Mesodermal cell (in vitro differentiated cells): ENCODE measurements around the gene PRKCA.
A peak's percentile ranks its signal among the peaks of the same experiment; 100 is the strongest.

Experiments used
- H3K27ac ChIP-seq: 2 replicates; pipeline ENCODE4 v1.7.0; 2013; ENCODE audit warnings: mild to moderate bottlenecking, low read depth, low read length, moderate library complexity; ENCODE audit not compliant: severe bottlenecking
- H3K36me3 ChIP-seq: 2 replicates; pipeline ENCODE4 v1.7.1; 2013; ENCODE audit warnings: mild to moderate bottlenecking, low read length, moderate library complexity; ENCODE audit not compliant: control insufficient read depth, insufficient read depth
- H3K4me1 ChIP-seq: one replicate; pipeline ENCODE4 v1.7.1; 2013; ENCODE audit warnings: mild to moderate bottlenecking, low read length; ENCODE audit not compliant: insufficient read depth, control insufficient read depth, poor library complexity, severe bottlenecking
- H3K4me3 ChIP-seq: 2 replicates; pipeline ENCODE4 v1.7.0; 2013; ENCODE audit warnings: low read length, control low read depth, mild to moderate bottlenecking; ENCODE audit not compliant: insufficient read depth, poor library complexity, severe bottlenecking; ENCODE audit errors: extremely low read depth
- H3K9me3 ChIP-seq: 2 replicates; pipeline ENCODE4 v1.7.1; 2013; ENCODE audit warnings: mild to moderate bottlenecking, low read length, moderate library complexity; ENCODE audit not compliant: control insufficient read depth
- WGBS, 2 experiments: methylation state at CpG; one replicate each; pipeline ENCODE4 v1.1.5; 2013; ENCODE audit warnings: missing lambda C conversion rate in 2 of 2; ENCODE audit not compliant: insufficient coverage in 2 of 2; 5-methylcytosine and 5-hydroxymethylcytosine counted together

The PRKCA gene

GRCh38 chr17:66686601-66687000 lies 384.2 kb downstream of the PRKCA start:
- H3K36me3 ChIP-seq = peaks cover 15% of the 10 kb centered on the region
- no peak overlapping the region for H3K27ac ChIP-seq
- H3K4me3 ChIP-seq = no peak overlapping the region
- peaks cover 3% of the 10 kb centered on the region for H3K4me1 ChIP-seq
- H3K9me3 ChIP-seq = no peaks in the 10 kb centered on the region
- 89 to 97% methylated on average over 4 to 6 of the region's 6 CpGs for WGBS, 2 experiments

- WGBS, 2 experiments = 100% methylated on average over 1 of the region's 3 CpGs; no CpG with 5 or more reads in 1 of the 2 experiments
Measured at GRCh38 chr17:66687570-66688284, 385.3 kb downstream of the PRKCA start.

GRCh38 chr17:66689221-66689620 lies 386.8 kb downstream of the PRKCA start:
- 44 to 95% methylated on average over 1 to 2 of the region's 2 CpGs for WGBS, 2 experiments
- H3K9me3 ChIP-seq = no peaks in the 10 kb centered on the region

More at GRCh38 chr17:66687570-66688284, 385.3 kb downstream of the PRKCA start:
- Histone ChIP-seq H3K9me3 (no peaks in the 10 kb centered on the region), H3K36me3 (peaks cover 15% of the 10 kb centered on the region), H3K27ac (no peak overlapping the region), H3K4me3 (no peak overlapping the region), H3K4me1 (peaks cover 7% of the 10 kb centered on the region)

GRCh38 chr17:66690166-66690565 lies 387.8 kb downstream of the PRKCA start:
- peaks cover 7% of the 10 kb centered on the region for H3K4me1 ChIP-seq
- H3K36me3 ChIP-seq = peaks cover 15% of the 10 kb centered on the region
- H3K27ac ChIP-seq = no peak overlapping the region
- WGBS, 2 experiments = 93 to 97% methylated on average over 3 to 5 of the region's 7 CpGs
- H3K4me3 ChIP-seq = no peak overlapping the region
- no peaks in the 10 kb centered on the region for H3K9me3 ChIP-seq

More at GRCh38 chr17:66689221-66689620, 386.8 kb downstream of the PRKCA start:
- Histone ChIP-seq H3K36me3 (peaks cover 15% of the 10 kb centered on the region), H3K27ac (peak overlapping the region; percentile 63), H3K4me3 (no peak overlapping the region), H3K4me1 (peaks cover 7% of the 10 kb centered on the region)

GRCh38 chr17:66691644-66692420 lies 389.4 kb downstream of the PRKCA start:
- Histone ChIP-seq H3K27ac (peak overlapping the region; percentile 60), H3K9me3 (no peaks in the 10 kb centered on the region), H3K4me3 (no peak overlapping the region), H3K36me3 (peaks cover 15% of the 10 kb centered on the region), H3K4me1 (peaks cover 7% of the 10 kb centered on the region)
- 77 to 78% methylated on average over 11 to 12 of the region's 12 CpGs for WGBS, 2 experiments

GRCh38 chr17:66692421-66692690 lies 389.9 kb downstream of the PRKCA start:
- H3K9me3 ChIP-seq = no peaks in the 10 kb centered on the region
- H3K27ac ChIP-seq = no peak overlapping the region
- WGBS, 2 experiments = 94 to 100% methylated on average over 3 of the region's 3 CpGs
- peaks cover 7% of the 10 kb centered on the region for H3K4me1 ChIP-seq
- no peak overlapping the region for H3K4me3 ChIP-seq
- H3K36me3 ChIP-seq = peaks cover 14% of the 10 kb centered on the region

- H3K36me3 ChIP-seq = peaks cover 9% of the 10 kb centered on the region
- no peaks in the 10 kb centered on the region for H3K9me3 ChIP-seq
- WGBS, 2 experiments = 100% methylated on average over 1 to 2 of the region's 5 CpGs
- no peak overlapping the region for H3K27ac ChIP-seq
- no peak overlapping the region for H3K4me3 ChIP-seq
- peaks cover 7% of the 10 kb centered on the region for H3K4me1 ChIP-seq
Measured at GRCh38 chr17:66695098-66695497, 392.7 kb downstream of the PRKCA start.

- Histone ChIP-seq H3K9me3 (no peaks in the 10 kb centered on the region), H3K4me3 (no peak overlapping the region), H3K4me1 (no peaks in the 10 kb centered on the region), H3K27ac (no peak overlapping the region), H3K36me3 (peaks cover 9% of the 10 kb centered on the region)
Measured at GRCh38 chr17:66698270-66698669, 395.9 kb downstream of the PRKCA start.

- Histone ChIP-seq H3K4me1 (no peaks in the 10 kb centered on the region), H3K4me3 (no peak overlapping the region), H3K9me3 (no peaks in the 10 kb centered on the region), H3K36me3 (peaks cover 9% of the 10 kb centered on the region), H3K27ac (no peak overlapping the region)
Measured at GRCh38 chr17:66701462-66701861, 399.0 kb downstream of the PRKCA start.

GRCh38 chr17:66702106-66702936 lies 399.9 kb downstream of the PRKCA start:
- Histone ChIP-seq H3K4me3 (no peak overlapping the region), H3K27ac (no peak overlapping the region), H3K4me1 (no peaks in the 10 kb centered on the region), H3K9me3 (no peaks in the 10 kb centered on the region), H3K36me3 (peaks cover 6% of the 10 kb centered on the region)
- no CpG with 5 or more reads among the region's 1 CpG for WGBS, 2 experiments
